Activated CD4-positive, alpha-beta memory T cell treated with anti-CD3 and anti-CD28 coated beads, Interleukin-2, amount 10 ng/mL, durations not matched to agents 7 days and 5 days (primary cell): ENCODE data around the gene NLGN1. TPM values are rescaled to one million over a fixed set of nuclear protein-coding genes. Genes with fewer than 3 reads are reported as not detected.

Experiments
- CTCF ChIA-PET: fragments of 350-600 bp; sonication (Branson Sonifier 250); formaldehyde crosslinking; loops from one replicate; lab custom pipeline; 2021; ENCODE audit warnings: antibody characterized with exemption, inconsistent platforms; lab: Charles Lee
- POLR2A ChIA-PET: fragments of 350-600 bp; sonication (Branson Sonifier 250); formaldehyde crosslinking; loops from one replicate; lab custom pipeline; 2021; ENCODE audit warnings: antibody characterized with exemption; lab: Charles Lee
- DNase-seq: peaks from one replicate; pipeline ENCODE4 v3.0.0-alpha.2; 2020
- H3K27ac Mint-ChIP-seq: one replicate; pipeline ENCODE4 v1.8.0; 2021; ENCODE audit warnings: mild to moderate bottlenecking, mixed read lengths
- H3K27me3 Mint-ChIP-seq: one replicate; pipeline ENCODE4 v1.8.0; 2021; ENCODE audit warnings: mixed read lengths
- H3K36me3 Mint-ChIP-seq: one replicate; pipeline ENCODE4 v1.8.0; 2021; ENCODE audit warnings: low read depth, mixed read lengths
- H3K4me1 Mint-ChIP-seq: one replicate; pipeline ENCODE4 v1.8.0; 2021; ENCODE audit warnings: mixed read lengths
- H3K4me3 Mint-ChIP-seq: one replicate; pipeline ENCODE4 v1.8.0; 2021; ENCODE audit warnings: mild to moderate bottlenecking, mixed read lengths
- H3K9me3 Mint-ChIP-seq: one replicate; pipeline ENCODE4 v1.8.0; 2021; ENCODE audit warnings: mixed read lengths
- total RNA-seq, 2 experiments: library from RNA; stranded (reverse); gene quantifications; one replicate each; pipeline ENCODE4 v1.2.3, GENCODE V29; 2021

The NLGN1 gene
- total RNA-seq, 2 experiments from 2014 or later, result not detected

- no peaks in the 10 kb centered on the region for H3K36me3 Mint-ChIP-seq
- DNase-seq, result no peak
- no peaks in the 10 kb centered on the region for H3K27me3 Mint-ChIP-seq
- ChIA-PET CTCF (no interaction called here), POLR2A (no interaction called here)
- H3K4me3 Mint-ChIP-seq, result no peak overlapping the region
- H3K4me1 Mint-ChIP-seq, result no peaks in the 10 kb centered on the region
- H3K27ac Mint-ChIP-seq, result no peak overlapping the region
- H3K9me3 Mint-ChIP-seq, result peaks cover 3% of the 10 kb centered on the region
Observed at GRCh38 chr3:173892547-173892946, 495.0 kb downstream of the NLGN1 start.

GRCh38 chr3:173893066-173893465, 495.5 kb downstream of the NLGN1 start:
- Mint-ChIP-seq H3K36me3 (no peaks in the 10 kb centered on the region), H3K4me3 (no peak overlapping the region), H3K27me3 (no peaks in the 10 kb centered on the region), H3K4me1 (no peaks in the 10 kb centered on the region), H3K27ac (no peak overlapping the region), H3K9me3 (peaks cover 3% of the 10 kb centered on the region)
- ChIA-PET CTCF (no interaction called here), POLR2A (no interaction called here)
- no peak for DNase-seq

- no peaks in the 10 kb centered on the region for H3K27me3 Mint-ChIP-seq
- H3K4me1 Mint-ChIP-seq, result no peaks in the 10 kb centered on the region
- no peak overlapping the region for H3K4me3 Mint-ChIP-seq
- no peaks in the 10 kb centered on the region for H3K36me3 Mint-ChIP-seq
- ChIA-PET POLR2A (no interaction called here), CTCF (no interaction called here)
- no peak for DNase-seq
- no peak overlapping the region for H3K27ac Mint-ChIP-seq
- peaks cover 3% of the 10 kb centered on the region for H3K9me3 Mint-ChIP-seq
Observed at GRCh38 chr3:173893835-173894234, 496.3 kb downstream of the NLGN1 start.

GRCh38 chr3:173897631-173898030, 500.1 kb downstream of the NLGN1 start:
- ChIA-PET CTCF (no interaction called here), POLR2A (no interaction called here)
- no peak overlapping the region for H3K27ac Mint-ChIP-seq
- peaks cover 3% of the 10 kb centered on the region for H3K9me3 Mint-ChIP-seq
- no peak overlapping the region for H3K4me3 Mint-ChIP-seq
- DNase-seq, result no peak
- H3K27me3 Mint-ChIP-seq, result no peaks in the 10 kb centered on the region
- no peaks in the 10 kb centered on the region for H3K4me1 Mint-ChIP-seq
- no peaks in the 10 kb centered on the region for H3K36me3 Mint-ChIP-seq

- ChIA-PET POLR2A (no interaction called here), CTCF (no interaction called here)
- no peaks in the 10 kb centered on the region for H3K36me3 Mint-ChIP-seq
- no peak for DNase-seq
- H3K4me3 Mint-ChIP-seq, result no peak overlapping the region
- H3K9me3 Mint-ChIP-seq, result peaks cover 2% of the 10 kb centered on the region
- H3K27ac Mint-ChIP-seq, result no peak overlapping the region
- H3K4me1 Mint-ChIP-seq, result no peaks in the 10 kb centered on the region
- no peaks in the 10 kb centered on the region for H3K27me3 Mint-ChIP-seq
Observed at GRCh38 chr3:173901649-173902048, 504.1 kb downstream of the NLGN1 start.

GRCh38 chr3:173902401-173902800, 504.9 kb downstream of the NLGN1 start:
- Mint-ChIP-seq H3K27me3 (no peaks in the 10 kb centered on the region), H3K27ac (no peak overlapping the region), H3K36me3 (no peaks in the 10 kb centered on the region), H3K4me3 (no peak overlapping the region), H3K9me3 (no peaks in the 10 kb centered on the region), H3K4me1 (no peaks in the 10 kb centered on the region)
- CTCF ChIA-PET, result no interaction called here
- no peak for DNase-seq
- POLR2A ChIA-PET, result no interaction called here

- no peaks in the 10 kb centered on the region for H3K9me3 Mint-ChIP-seq
- ChIA-PET CTCF (no interaction called here), POLR2A (no interaction called here)
- no peak overlapping the region for H3K4me3 Mint-ChIP-seq
- H3K36me3 Mint-ChIP-seq, result no peaks in the 10 kb centered on the region
- no peaks in the 10 kb centered on the region for H3K27me3 Mint-ChIP-seq
- H3K4me1 Mint-ChIP-seq, result no peaks in the 10 kb centered on the region
- no peak for DNase-seq
- H3K27ac Mint-ChIP-seq, result no peak overlapping the region
Observed at GRCh38 chr3:173902871-173903270, 505.3 kb downstream of the NLGN1 start.

- no peak for DNase-seq
- H3K27me3 Mint-ChIP-seq, result no peaks in the 10 kb centered on the region
- CTCF ChIA-PET, result no interaction called here
- no peaks in the 10 kb centered on the region for H3K36me3 Mint-ChIP-seq
- H3K9me3 Mint-ChIP-seq, result no peaks in the 10 kb centered on the region
- no peaks in the 10 kb centered on the region for H3K4me1 Mint-ChIP-seq
- POLR2A ChIA-PET, result no interaction called here
- H3K4me3 Mint-ChIP-seq, result no peak overlapping the region
- no peak overlapping the region for H3K27ac Mint-ChIP-seq
Observed at GRCh38 chr3:173905381-173905780, 507.8 kb downstream of the NLGN1 start.

- ChIA-PET CTCF (no interaction called here), POLR2A (no interaction called here)
- no peak overlapping the region for H3K4me3 Mint-ChIP-seq
- no peak for DNase-seq
- no peaks in the 10 kb centered on the region for H3K4me1 Mint-ChIP-seq
- no peaks in the 10 kb centered on the region for H3K36me3 Mint-ChIP-seq
- no peaks in the 10 kb centered on the region for H3K9me3 Mint-ChIP-seq
- H3K27ac Mint-ChIP-seq, result no peak overlapping the region
- no peaks in the 10 kb centered on the region for H3K27me3 Mint-ChIP-seq
Observed at GRCh38 chr3:173911446-173911845, 513.9 kb downstream of the NLGN1 start.

- no peak overlapping the region for H3K4me3 Mint-ChIP-seq
- no peaks in the 10 kb centered on the region for H3K4me1 Mint-ChIP-seq
- H3K27ac Mint-ChIP-seq, result no peak overlapping the region
- ChIA-PET CTCF (no interaction called here), POLR2A (no interaction called here)
- no peaks in the 10 kb centered on the region for H3K36me3 Mint-ChIP-seq
- no peaks in the 10 kb centered on the region for H3K9me3 Mint-ChIP-seq
- no peaks in the 10 kb centered on the region for H3K27me3 Mint-ChIP-seq
- no peak for DNase-seq
Observed at GRCh38 chr3:173912126-173912525, 514.6 kb downstream of the NLGN1 start.

- no peaks in the 10 kb centered on the region for H3K9me3 Mint-ChIP-seq
- H3K27me3 Mint-ChIP-seq, result no peaks in the 10 kb centered on the region
- ChIA-PET POLR2A (no interaction called here), CTCF (no interaction called here)
- no peaks in the 10 kb centered on the region for H3K36me3 Mint-ChIP-seq
- no peaks in the 10 kb centered on the region for H3K4me1 Mint-ChIP-seq
- H3K27ac Mint-ChIP-seq, result no peak overlapping the region
- no peak overlapping the region for H3K4me3 Mint-ChIP-seq
- DNase-seq, result no peak
Observed at GRCh38 chr3:173913397-173913796, 515.9 kb downstream of the NLGN1 start.

GRCh38 chr3:173913974-173914421, 516.5 kb downstream of the NLGN1 start:
- no peaks in the 10 kb centered on the region for H3K9me3 Mint-ChIP-seq
- H3K4me1 Mint-ChIP-seq, result no peaks in the 10 kb centered on the region
- DNase-seq, result no peak
- H3K36me3 Mint-ChIP-seq, result no peaks in the 10 kb centered on the region
- CTCF ChIA-PET, result no interaction called here
- POLR2A ChIA-PET, result no interaction called here
- no peak overlapping the region for H3K27ac Mint-ChIP-seq
- H3K27me3 Mint-ChIP-seq, result no peaks in the 10 kb centered on the region
- H3K4me3 Mint-ChIP-seq, result no peak overlapping the region

- no peaks in the 10 kb centered on the region for H3K36me3 Mint-ChIP-seq
- no peak overlapping the region for H3K4me3 Mint-ChIP-seq
- no peaks in the 10 kb centered on the region for H3K27me3 Mint-ChIP-seq
- H3K4me1 Mint-ChIP-seq, result no peaks in the 10 kb centered on the region
- POLR2A ChIA-PET, result no interaction called here
- H3K27ac Mint-ChIP-seq, result no peak overlapping the region
- DNase-seq, result no peak
- no peaks in the 10 kb centered on the region for H3K9me3 Mint-ChIP-seq
- CTCF ChIA-PET, result no interaction called here
Observed at GRCh38 chr3:173916799-173917198, 519.3 kb downstream of the NLGN1 start.

- Mint-ChIP-seq H3K27ac (no peak overlapping the region), H3K9me3 (no peaks in the 10 kb centered on the region), H3K4me1 (no peaks in the 10 kb centered on the region), H3K36me3 (no peaks in the 10 kb centered on the region), H3K27me3 (no peaks in the 10 kb centered on the region), H3K4me3 (no peak overlapping the region)
- CTCF ChIA-PET, result no interaction called here
- POLR2A ChIA-PET, result no interaction called here
- no peak for DNase-seq
Observed at GRCh38 chr3:173920386-173920785, 522.8 kb downstream of the NLGN1 start.

GRCh38 chr3:173921732-173922131, 524.2 kb downstream of the NLGN1 start:
- Mint-ChIP-seq H3K9me3 (no peaks in the 10 kb centered on the region), H3K36me3 (no peaks in the 10 kb centered on the region), H3K4me3 (no peak overlapping the region), H3K27ac (no peak overlapping the region), H3K27me3 (no peaks in the 10 kb centered on the region), H3K4me1 (no peaks in the 10 kb centered on the region)
- POLR2A ChIA-PET, result no interaction called here
- DNase-seq, result no peak
- CTCF ChIA-PET, result no interaction called here
